Measurements from ENCODE around the gene EYA4.

GRCh38 chr6:133359760-133360159 lies 118.6 kb downstream of the EYA4 start:
- TF ChIP-seq CTCF (IDR thresholded peaks at IDR 0.05) (no peak), POLR2A (IDR thresholded peaks at IDR 0.05) (no peak)
